K562 (cell line): ENCODE measurements around the gene DMD. TPM values are rescaled to one million over a fixed set of nuclear protein-coding genes. Genes with fewer than 3 reads are reported as not detected.

Source experiments
- ATAC-seq: fragments of 200-7000 bp; cut with Tn5 transposase; 3 replicates; pipeline ENCODE4 v1.9.1; 2020; ENCODE audit warnings: moderate library complexity
- BruUV-seq: library from RNA; stranded (reverse); fragments of 400-500 nt; replicated peaks from 2 replicates; lab custom pipeline; 2021; lab: Mats Ljungman, UMichigan
- CTCF ChIA-PET: fragments of 300-600 bp; formaldehyde crosslinking; extraction: SDS; loops from one replicate; lab custom pipeline; 2021; ENCODE audit warnings: low intra/inter-chr PET ratio; lab: Yijun Ruan, JAX
- POLR2A ChIA-PET: fragments of 300-600, 350-650 bp; sonication (Branson Sonifier 250); formaldehyde crosslinking; extraction: SDS; loops from one replicate; lab custom pipeline; 2021; ENCODE audit warnings: antibody characterized with exemption, inconsistent platforms; lab: Yijun Ruan, JAX
- DNase-seq, 4 experiments: peaks; one replicate each; pipeline versions ENCODE4 v3.0.0 to v3.0.0-alpha.2; 2011 to 2018; ENCODE audit warnings: low spot score in 3 of 4, mixed read lengths in 3 of 4; ENCODE audit errors: extremely low read depth in 1 of 4
- FAIRE-seq: peaks from 2 replicates; lab custom pipeline; 2011; peaks lifted over from hg19 to GRCh38; lab: Jason Lieb, UNC
- H2AFZ ChIP-seq: 2 replicates; pipeline ENCODE4 v1.6.0; 2011; ENCODE audit warnings: low read depth, low read length, control low read depth, inconsistent platforms
- H3K27ac ChIP-seq: fragments of 200-600 bp; 3 replicates; pipeline ENCODE4 v1.8.0; 2011; ENCODE audit warnings: low read depth, mild to moderate bottlenecking, control low read depth, inconsistent platforms, low read length, moderate library complexity, mixed read lengths; ENCODE audit errors: extremely low read depth
- H3K27me3 ChIP-seq, 2 experiments: fragments of 300-600 bp in 1 of 2; 2 replicates in 1 of 2; 3 replicates in 1 of 2; pipeline versions ENCODE4 v1.6.0 to v1.8.0; 2011; ENCODE audit warnings: inconsistent platforms in 2 of 2, low read length in 2 of 2, mild to moderate bottlenecking in 1 of 2, mixed read lengths in 1 of 2, moderate library complexity in 1 of 2; ENCODE audit not compliant: control insufficient read depth in 2 of 2, insufficient read depth in 2 of 2
- H3K36me3 ChIP-seq: fragments of 300-600 bp; 3 replicates; pipeline ENCODE4 v1.8.0; 2011; ENCODE audit warnings: mild to moderate bottlenecking, low read length, inconsistent platforms; ENCODE audit not compliant: control insufficient read depth, insufficient read depth
- H3K4me1 ChIP-seq, 2 experiments: fragments of 200-600 bp in 1 of 2; replicated peaks in 1 of 2; 2 replicates in 1 of 2; 3 replicates in 1 of 2; pipeline versions ENCODE4 v1.5.1 to v1.8.0; 2011; ENCODE audit warnings: inconsistent platforms in 2 of 2, low read length in 2 of 2, mild to moderate bottlenecking in 1 of 2, mixed read lengths in 1 of 2, moderate library complexity in 1 of 2; ENCODE audit not compliant: control insufficient read depth in 2 of 2, insufficient read depth in 2 of 2
- H3K4me2 ChIP-seq: 2 replicates; pipeline ENCODE4 v1.6.1; 2011; ENCODE audit warnings: low read length, control low read depth, inconsistent platforms, mixed read lengths; ENCODE audit not compliant: insufficient read depth
- H3K4me3 ChIP-seq: fragments of 200-600 bp; sonication (generic), shearing (Covaris generic); 2 replicates; pipeline ENCODE4 v1.5.1; 2016; ENCODE audit warnings: control low read depth, inconsistent platforms
- H3K79me2 ChIP-seq: fragments of 200-600 bp; 3 replicates; pipeline ENCODE4 v1.8.0; 2011; ENCODE audit warnings: low read length, inconsistent platforms; ENCODE audit not compliant: control insufficient read depth, insufficient read depth
- H3K9ac ChIP-seq, 2 experiments: 2 replicates each; pipeline versions ENCODE4 v1.6.0 to v1.6.1; 2011; ENCODE audit warnings: low read depth in 2 of 2, low read length in 2 of 2, control low read depth in 1 of 2, inconsistent platforms in 1 of 2, mild to moderate bottlenecking in 1 of 2, mixed read lengths in 1 of 2; ENCODE audit not compliant: insufficient read depth in 1 of 2
- H3K9me1 ChIP-seq: one replicate; pipeline ENCODE4 v1.6.0; 2011; ENCODE audit warnings: inconsistent platforms, mild to moderate bottlenecking, low read length, moderate library complexity; ENCODE audit not compliant: control insufficient read depth, insufficient read depth
- H3K9me3 ChIP-seq: replicated peaks from 2 replicates; pipeline ENCODE4 v1.5.1; 2011; ENCODE audit warnings: low read depth, low read length, inconsistent platforms; ENCODE audit not compliant: control insufficient read depth, insufficient read depth
- H4K20me1 ChIP-seq: replicated peaks from 2 replicates; pipeline ENCODE4 v1.6.1; 2011; ENCODE audit warnings: low read length, inconsistent platforms, mixed read lengths; ENCODE audit not compliant: control insufficient read depth, insufficient read depth
- CSDE1 ChIP-seq, 2 experiments: fragments of 450-650 bp; IDR thresholded peaks; 2 replicates each; pipeline ENCODE4 v1.6.1; 2016; ENCODE audit warnings: mild to moderate bottlenecking in 1 of 2
- FOXA1 ChIP-seq: fragments of 450-650 bp; IDR thresholded peaks from 2 replicates; pipeline ENCODE4 v1.6.1; 2016; ENCODE audit warnings: mild to moderate bottlenecking, borderline replicate concordance
- NFYB ChIP-seq: IDR thresholded peaks from 2 replicates; pipeline ENCODE4 v1.6.1; 2011; ENCODE audit warnings: mild to moderate bottlenecking, moderate library complexity; ENCODE audit not compliant: insufficient read length; ENCODE audit errors: extremely low read depth
- POLR3A ChIP-seq: IDR thresholded peaks from 2 replicates; pipeline ENCODE4 v1.6.1; 2011; ENCODE audit warnings: borderline replicate concordance, mild to moderate bottlenecking, moderate library complexity; ENCODE audit not compliant: insufficient read length, insufficient read depth; ENCODE audit errors: extremely low read depth
- RUNX1 ChIP-seq: sonication (generic); IDR thresholded peaks from 2 replicates; pipeline ENCODE4 v1.6.1; 2016; ENCODE audit warnings: antibody characterized with exemption, low read depth
- SMARCC2 ChIP-seq: fragments of 450-650 bp; IDR thresholded peaks from 2 replicates; pipeline ENCODE4 v1.6.1; 2017; ENCODE audit warnings: antibody characterized with exemption, moderate library complexity, mild to moderate bottlenecking, low read depth
- ZNF583 ChIP-seq: fragments of 250-450 bp; sonication (Bioruptor Pico); IDR thresholded peaks from 2 replicates; pipeline ENCODE4 v1.4.0; 2020
- WGBS: fragments of 100-300 bp; shearing (Covaris generic); methylation state at CpG from one replicate; pipeline ENCODE4 v1.1.6; 2016; ENCODE audit warnings: low coverage, mixed read lengths; ENCODE audit not compliant: insufficient coverage; ENCODE audit errors: missing lambda C conversion rate; 5-methylcytosine and 5-hydroxymethylcytosine counted together
- in situ Hi-C: fragments of 300-500 bp; cut with MboI; formaldehyde crosslinking; loops from 4 replicates; pipeline ENCODE4 v1.15.0; 2018; ENCODE audit warnings: inconsistent platforms, mixed read lengths
- intact Hi-C: fragments of 100-400 bp; cut with micrococcal nuclease; formaldehyde crosslinking; loops from 2 replicates; pipeline ENCODE4 v1.14.2; 2022
- polyA plus RNA-seq, 8 experiments: library from polyadenylated mRNA; depleted of rRNA in 4 of 8; stranded (reverse) in 5 of 8; unstranded in 3 of 8; fragments of >200 nt; fragmentation: Nextera tagmentation in 2 of 8; fragmentation: Illumina TruSeq in 1 of 8; extraction: Ambion mirVana in 2 of 8; extraction: Trizol in 1 of 8; gene quantifications; 2 replicates each; pipeline versions ENCODE4 v1.2.1 to v1.2.3, GENCODE V29; 2011 to 2014; ENCODE audit warnings: inconsistent platforms in 1 of 8, missing spikeins in 1 of 8
- total RNA-seq, 7 experiments: library from RNA; depleted of rRNA in 6 of 7; stranded (reverse); fragments of >200 nt in 6 of 7; fragmentation: Illumina TruSeq in 2 of 7; extraction: Trizol in 2 of 7; gene quantifications; 2 replicates each; pipeline versions ENCODE4 v1.2.1 to v1.2.3, GENCODE V29; 2011 to 2021; ENCODE audit warnings: low replicate concordance in 1 of 7
- TF ChIP-seq, protein P1 (sequence below), 3 experiments: fragments of 200-800 bp in 1 of 3; fragments of 250-450 bp in 1 of 3; fragments of 450-650 bp in 1 of 3; sonication (Bioruptor Pico) in 1 of 3; sonication (Bioruptor generic) in 1 of 3; formaldehyde crosslinking in 1 of 3; IDR thresholded peaks; 2 replicates each; pipeline versions ENCODE4 v1.6.1 to v1.8.0; 2016 to 2022; ENCODE audit warnings: mild to moderate bottlenecking in 2 of 3, missing genetic modification characterization in 2 of 3, missing compliant biosample characterization in 1 of 3, moderate library complexity in 1 of 3
- TF ChIP-seq, protein P2 (sequence below): fragments of 200-800 bp; sonication (Bioruptor generic); IDR thresholded peaks from 2 replicates; pipeline ENCODE4 v1.6.1; 2016; ENCODE audit warnings: missing genetic modification characterization, missing compliant biosample characterization
- TF ChIP-seq, protein P3 (sequence below): sonication (generic); formaldehyde crosslinking; IDR thresholded peaks from 2 replicates; pipeline ENCODE4 v1.9.0; 2022; ENCODE audit warnings: mild to moderate bottlenecking, missing genetic modification reagents

Gene DMD
- total and polyA plus RNA-seq, 9 of the 15 experiments (the other 6 are each of a cell fraction or from before 2014, with no cell fraction given): 3.8 to 20.4 (median 11.4) TPM

DNA sequence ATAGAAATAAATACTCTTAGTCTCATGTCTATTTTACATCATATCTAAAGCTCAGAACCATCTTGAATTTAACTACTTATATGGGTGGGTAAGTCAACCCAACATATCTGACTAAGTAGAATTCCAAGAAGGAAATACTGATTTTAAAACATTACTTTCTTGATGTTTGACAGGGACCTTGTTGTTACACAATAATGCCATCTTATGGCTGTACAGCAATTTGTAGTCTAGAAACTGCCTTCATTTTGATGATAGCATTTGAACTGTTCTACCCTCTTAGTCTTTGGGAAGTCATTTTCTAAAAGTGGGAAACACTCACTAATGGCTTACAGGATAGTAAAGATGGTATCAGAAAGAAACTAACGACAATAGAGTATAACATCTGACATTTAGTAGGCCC, 929.5 kb downstream of the DMD start (continued):
- TF ChIP-seq, protein P1, sequence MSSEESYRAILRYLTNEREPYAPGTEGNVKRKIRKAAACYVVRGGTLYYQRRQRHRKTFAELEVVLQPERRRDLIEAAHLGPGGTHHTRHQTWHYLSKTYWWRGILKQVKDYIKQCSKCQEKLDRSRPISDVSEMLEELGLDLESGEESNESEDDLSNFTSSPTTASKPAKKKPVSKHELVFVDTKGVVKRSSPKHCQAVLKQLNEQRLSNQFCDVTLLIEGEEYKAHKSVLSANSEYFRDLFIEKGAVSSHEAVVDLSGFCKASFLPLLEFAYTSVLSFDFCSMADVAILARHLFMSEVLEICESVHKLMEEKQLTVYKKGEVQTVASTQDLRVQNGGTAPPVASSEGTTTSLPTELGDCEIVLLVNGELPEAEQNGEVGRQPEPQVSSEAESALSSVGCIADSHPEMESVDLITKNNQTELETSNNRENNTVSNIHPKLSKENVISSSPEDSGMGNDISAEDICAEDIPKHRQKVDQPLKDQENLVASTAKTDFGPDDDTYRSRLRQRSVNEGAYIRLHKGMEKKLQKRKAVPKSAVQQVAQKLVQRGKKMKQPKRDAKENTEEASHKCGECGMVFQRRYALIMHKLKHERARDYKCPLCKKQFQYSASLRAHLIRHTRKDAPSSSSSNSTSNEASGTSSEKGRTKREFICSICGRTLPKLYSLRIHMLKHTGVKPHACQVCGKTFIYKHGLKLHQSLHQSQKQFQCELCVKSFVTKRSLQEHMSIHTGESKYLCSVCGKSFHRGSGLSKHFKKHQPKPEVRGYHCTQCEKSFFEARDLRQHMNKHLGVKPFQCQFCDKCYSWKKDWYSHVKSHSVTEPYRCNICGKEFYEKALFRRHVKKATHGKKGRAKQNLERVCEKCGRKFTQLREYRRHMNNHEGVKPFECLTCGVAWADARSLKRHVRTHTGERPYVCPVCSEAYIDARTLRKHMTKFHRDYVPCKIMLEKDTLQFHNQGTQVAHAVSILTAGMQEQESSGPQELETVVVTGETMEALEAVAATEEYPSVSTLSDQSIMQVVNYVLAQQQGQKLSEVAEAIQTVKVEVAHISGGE (CRISPR knock-in tag; IDR thresholded peaks at IDR 0.05): no peak
- no peak for TF ChIP-seq SMARCC2

DNA sequence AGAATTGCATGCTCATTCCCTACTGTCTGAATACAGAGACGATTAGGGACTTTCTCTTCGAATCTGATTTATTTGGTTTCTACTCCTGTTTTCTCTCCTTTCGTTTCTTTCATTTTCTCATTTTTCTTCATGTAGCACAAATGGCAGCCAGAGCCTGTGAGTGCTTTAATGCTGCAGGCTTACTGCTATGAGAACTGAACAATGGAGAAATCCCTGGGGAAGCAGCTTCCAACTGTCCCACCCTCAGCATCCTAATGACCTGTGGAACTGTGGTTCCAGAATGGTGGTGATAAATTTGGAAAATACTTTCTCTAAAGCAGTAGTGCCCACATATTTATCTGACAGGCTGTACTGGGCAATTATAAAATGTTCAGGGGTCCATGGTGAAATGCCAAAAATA, 930.4 kb downstream of the DMD start:
- Histone ChIP-seq H3K4me2 (no peak overlapping the region), H2AFZ (no peak overlapping the region), H3K9ac (no peak overlapping the region), H3K4me1 (no peaks in the 10 kb centered on the region), H3K4me3 (no peak overlapping the region), H3K9me1 (no peaks in the 10 kb centered on the region), H4K20me1 (no peaks in the 10 kb centered on the region), H3K27ac (no peak overlapping the region), H3K27me3 (no peaks in the 10 kb centered on the region), H3K79me2 (no peaks in the 10 kb centered on the region), H3K9me3 (no peaks in the 10 kb centered on the region), H3K36me3 (no peaks in the 10 kb centered on the region)
- DNase-seq (no peak), ATAC-seq (no peak), FAIRE-seq (no peak)
- in situ Hi-C loops (no loop called here), intact Hi-C loops (no loop called here)
- no TSS peak for BruUV-seq
- POLR2A ChIA-PET: no interaction called here
- CTCF ChIA-PET: no interaction called here
- 0% methylated on average over 2 of the region's 3 CpGs for WGBS
- TF ChIP-seq POLR3A: no peak
- TF ChIP-seq NFYB: no peak
- TF ChIP-seq, protein P2, sequence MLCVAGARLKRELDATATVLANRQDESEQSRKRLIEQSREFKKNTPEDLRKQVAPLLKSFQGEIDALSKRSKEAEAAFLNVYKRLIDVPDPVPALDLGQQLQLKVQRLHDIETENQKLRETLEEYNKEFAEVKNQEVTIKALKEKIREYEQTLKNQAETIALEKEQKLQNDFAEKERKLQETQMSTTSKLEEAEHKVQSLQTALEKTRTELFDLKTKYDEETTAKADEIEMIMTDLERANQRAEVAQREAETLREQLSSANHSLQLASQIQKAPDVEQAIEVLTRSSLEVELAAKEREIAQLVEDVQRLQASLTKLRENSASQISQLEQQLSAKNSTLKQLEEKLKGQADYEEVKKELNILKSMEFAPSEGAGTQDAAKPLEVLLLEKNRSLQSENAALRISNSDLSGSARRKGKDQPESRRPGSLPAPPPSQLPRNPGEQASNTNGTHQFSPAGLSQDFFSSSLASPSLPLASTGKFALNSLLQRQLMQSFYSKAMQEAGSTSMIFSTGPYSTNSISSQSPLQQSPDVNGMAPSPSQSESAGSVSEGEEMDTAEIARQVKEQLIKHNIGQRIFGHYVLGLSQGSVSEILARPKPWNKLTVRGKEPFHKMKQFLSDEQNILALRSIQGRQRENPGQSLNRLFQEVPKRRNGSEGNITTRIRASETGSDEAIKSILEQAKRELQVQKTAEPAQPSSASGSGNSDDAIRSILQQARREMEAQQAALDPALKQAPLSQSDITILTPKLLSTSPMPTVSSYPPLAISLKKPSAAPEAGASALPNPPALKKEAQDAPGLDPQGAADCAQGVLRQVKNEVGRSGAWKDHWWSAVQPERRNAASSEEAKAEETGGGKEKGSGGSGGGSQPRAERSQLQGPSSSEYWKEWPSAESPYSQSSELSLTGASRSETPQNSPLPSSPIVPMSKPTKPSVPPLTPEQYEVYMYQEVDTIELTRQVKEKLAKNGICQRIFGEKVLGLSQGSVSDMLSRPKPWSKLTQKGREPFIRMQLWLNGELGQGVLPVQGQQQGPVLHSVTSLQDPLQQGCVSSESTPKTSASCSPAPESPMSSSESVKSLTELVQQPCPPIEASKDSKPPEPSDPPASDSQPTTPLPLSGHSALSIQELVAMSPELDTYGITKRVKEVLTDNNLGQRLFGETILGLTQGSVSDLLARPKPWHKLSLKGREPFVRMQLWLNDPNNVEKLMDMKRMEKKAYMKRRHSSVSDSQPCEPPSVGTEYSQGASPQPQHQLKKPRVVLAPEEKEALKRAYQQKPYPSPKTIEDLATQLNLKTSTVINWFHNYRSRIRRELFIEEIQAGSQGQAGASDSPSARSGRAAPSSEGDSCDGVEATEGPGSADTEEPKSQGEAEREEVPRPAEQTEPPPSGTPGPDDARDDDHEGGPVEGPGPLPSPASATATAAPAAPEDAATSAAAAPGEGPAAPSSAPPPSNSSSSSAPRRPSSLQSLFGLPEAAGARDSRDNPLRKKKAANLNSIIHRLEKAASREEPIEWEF (CRISPR knock-in tag): no peak
- TF ChIP-seq RUNX1: no peak
- no peak for TF ChIP-seq FOXA1
- TF ChIP-seq, protein P3, sequence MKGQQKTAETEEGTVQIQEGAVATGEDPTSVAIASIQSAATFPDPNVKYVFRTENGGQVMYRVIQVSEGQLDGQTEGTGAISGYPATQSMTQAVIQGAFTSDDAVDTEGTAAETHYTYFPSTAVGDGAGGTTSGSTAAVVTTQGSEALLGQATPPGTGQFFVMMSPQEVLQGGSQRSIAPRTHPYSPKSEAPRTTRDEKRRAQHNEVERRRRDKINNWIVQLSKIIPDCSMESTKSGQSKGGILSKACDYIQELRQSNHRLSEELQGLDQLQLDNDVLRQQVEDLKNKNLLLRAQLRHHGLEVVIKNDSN (CRISPR knock-in tag): no peak
- TF ChIP-seq ZNF583 (CRISPR knock-in tag): no peak
- TF ChIP-seq CSDE1 (IDR thresholded peaks at IDR 0.05): no peak
